Measurements from ENCODE around the gene CSF2RB.

GRCh38 chr22:36981247-36981775, 67.9 kb downstream of the CSF2RB start:
- TF ChIP-seq MAX (IDR thresholded peaks at IDR 0.05; ENCODE audit: low read depth, low read length) (no peak), NFYB (IDR thresholded peaks at IDR 0.05; ENCODE audit: insufficient read depth, low read depth, low read length) (no peak), POLR2AphosphoS5 (IDR thresholded peaks at IDR 0.05; ENCODE audit: low read length) (no peak), EZH2 (IDR thresholded peaks at IDR 0.05; ENCODE audit: borderline replicate concordance, control insufficient read depth, low read depth, low read length) (no peak), EP300 (IDR thresholded peaks at IDR 0.05; ENCODE audit: borderline replicate concordance in 1 of 2, control insufficient read depth in 1 of 2, low read depth in 2 of 2, low read length in 2 of 2) (no peak), POLR2AphosphoS2 (IDR thresholded peaks at IDR 0.05; ENCODE audit: low read depth, low read length) (no peak), ZNF24 (IDR thresholded peaks at IDR 0.05) (no peak), NFIC (IDR thresholded peaks at IDR 0.05; ENCODE audit: low read depth, low read length) (no peak)
- TF ChIP-seq, protein P1, sequence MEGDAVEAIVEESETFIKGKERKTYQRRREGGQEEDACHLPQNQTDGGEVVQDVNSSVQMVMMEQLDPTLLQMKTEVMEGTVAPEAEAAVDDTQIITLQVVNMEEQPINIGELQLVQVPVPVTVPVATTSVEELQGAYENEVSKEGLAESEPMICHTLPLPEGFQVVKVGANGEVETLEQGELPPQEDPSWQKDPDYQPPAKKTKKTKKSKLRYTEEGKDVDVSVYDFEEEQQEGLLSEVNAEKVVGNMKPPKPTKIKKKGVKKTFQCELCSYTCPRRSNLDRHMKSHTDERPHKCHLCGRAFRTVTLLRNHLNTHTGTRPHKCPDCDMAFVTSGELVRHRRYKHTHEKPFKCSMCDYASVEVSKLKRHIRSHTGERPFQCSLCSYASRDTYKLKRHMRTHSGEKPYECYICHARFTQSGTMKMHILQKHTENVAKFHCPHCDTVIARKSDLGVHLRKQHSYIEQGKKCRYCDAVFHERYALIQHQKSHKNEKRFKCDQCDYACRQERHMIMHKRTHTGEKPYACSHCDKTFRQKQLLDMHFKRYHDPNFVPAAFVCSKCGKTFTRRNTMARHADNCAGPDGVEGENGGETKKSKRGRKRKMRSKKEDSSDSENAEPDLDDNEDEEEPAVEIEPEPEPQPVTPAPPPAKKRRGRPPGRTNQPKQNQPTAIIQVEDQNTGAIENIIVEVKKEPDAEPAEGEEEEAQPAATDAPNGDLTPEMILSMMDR (IDR thresholded peaks at IDR 0.05 in 2 of 3, conservative IDR thresholded peaks at IDR 0.05 in 1 of 3; ENCODE audit: control insufficient read depth in 2 of 3, extremely low read depth in 1 of 3, insufficient read depth in 1 of 3, low read depth in 3 of 3, low read length in 3 of 3), result no peak

Measured in GM12878 (cell line).